Measurements from ENCODE around the gene AUTS2.

AUTS2 gene

DNA sequence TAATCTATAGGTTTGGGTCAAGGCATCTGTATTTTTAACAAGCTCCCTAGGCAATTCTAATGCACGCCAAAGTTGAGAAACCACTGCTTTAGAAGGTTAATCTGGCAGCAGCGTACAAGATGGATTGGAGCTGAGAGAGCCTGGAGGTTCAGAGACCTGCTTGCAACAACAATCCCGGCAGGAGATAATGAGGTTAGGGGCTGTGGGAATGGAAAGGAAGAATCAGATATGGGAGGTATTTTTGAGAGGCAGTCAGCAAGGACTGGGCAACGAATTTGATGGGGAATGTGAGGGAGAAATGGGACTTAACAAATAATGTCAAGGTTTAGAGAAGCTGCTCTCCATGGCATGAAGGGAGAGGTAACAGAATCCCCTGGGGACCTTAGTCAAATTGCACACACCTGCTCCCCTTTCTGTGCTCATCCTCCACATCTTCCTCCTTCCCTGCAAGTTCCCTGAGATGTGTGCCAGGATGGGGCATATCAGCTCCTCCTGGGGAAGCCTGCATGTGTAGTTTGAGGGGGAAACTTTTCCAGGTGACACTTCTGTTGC is 802.6 kb downstream of the AUTS2 start:
- no peaks in the 10 kb centered on the region for H3K4me1 ChIP-seq (ENCODE audit: insufficient read depth, poor library complexity, severe bottlenecking)
- H3K9me3 ChIP-seq (ENCODE audit: severe bottlenecking): peaks cover 2% of the 10 kb centered on the region
- no peak overlapping the region for H3K27ac ChIP-seq (ENCODE audit: poor library complexity, severe bottlenecking)
- DNase-seq (ENCODE audit: low spot score) (no peak), ATAC-seq (ENCODE audit: low read depth) (no peak)
- H3K27me3 ChIP-seq (ENCODE audit: insufficient read depth, poor library complexity, severe bottlenecking): no peaks in the 10 kb centered on the region
- no peak overlapping the region for H3K4me3 ChIP-seq (ENCODE audit: severe bottlenecking)
- TF ChIP-seq, protein P1, sequence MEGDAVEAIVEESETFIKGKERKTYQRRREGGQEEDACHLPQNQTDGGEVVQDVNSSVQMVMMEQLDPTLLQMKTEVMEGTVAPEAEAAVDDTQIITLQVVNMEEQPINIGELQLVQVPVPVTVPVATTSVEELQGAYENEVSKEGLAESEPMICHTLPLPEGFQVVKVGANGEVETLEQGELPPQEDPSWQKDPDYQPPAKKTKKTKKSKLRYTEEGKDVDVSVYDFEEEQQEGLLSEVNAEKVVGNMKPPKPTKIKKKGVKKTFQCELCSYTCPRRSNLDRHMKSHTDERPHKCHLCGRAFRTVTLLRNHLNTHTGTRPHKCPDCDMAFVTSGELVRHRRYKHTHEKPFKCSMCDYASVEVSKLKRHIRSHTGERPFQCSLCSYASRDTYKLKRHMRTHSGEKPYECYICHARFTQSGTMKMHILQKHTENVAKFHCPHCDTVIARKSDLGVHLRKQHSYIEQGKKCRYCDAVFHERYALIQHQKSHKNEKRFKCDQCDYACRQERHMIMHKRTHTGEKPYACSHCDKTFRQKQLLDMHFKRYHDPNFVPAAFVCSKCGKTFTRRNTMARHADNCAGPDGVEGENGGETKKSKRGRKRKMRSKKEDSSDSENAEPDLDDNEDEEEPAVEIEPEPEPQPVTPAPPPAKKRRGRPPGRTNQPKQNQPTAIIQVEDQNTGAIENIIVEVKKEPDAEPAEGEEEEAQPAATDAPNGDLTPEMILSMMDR (IDR thresholded peaks at IDR 0.05; ENCODE audit: poor library complexity, severe bottlenecking): no peak
- H3K36me3 ChIP-seq (ENCODE audit: low read depth): no peaks in the 10 kb centered on the region

DNA sequence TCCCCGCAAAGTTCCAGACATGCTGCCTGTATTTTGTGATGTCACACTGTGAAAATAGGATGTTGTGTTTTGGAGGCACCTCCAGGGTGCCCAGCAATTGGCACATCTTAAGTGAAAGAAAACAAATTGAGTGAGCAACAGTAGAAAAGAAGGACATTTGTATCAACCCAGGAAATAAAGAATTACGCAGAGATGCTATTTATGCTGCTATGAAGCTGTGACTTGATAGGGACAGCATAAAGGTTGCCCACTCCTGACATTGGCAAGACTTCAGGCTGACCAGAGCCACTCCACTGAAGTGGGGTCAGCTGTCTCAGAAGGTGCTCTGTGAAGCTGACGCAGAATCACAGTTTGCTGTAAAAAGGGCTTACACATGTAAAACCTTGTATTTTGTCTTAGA is 803.8 kb downstream of the AUTS2 start:
- no peak for ATAC-seq (ENCODE audit: low read depth)
- Histone ChIP-seq H3K27ac (ENCODE audit: poor library complexity, severe bottlenecking) (no peak overlapping the region), H3K9me3 (ENCODE audit: severe bottlenecking) (peaks cover 2% of the 10 kb centered on the region), H3K4me1 (ENCODE audit: insufficient read depth, poor library complexity, severe bottlenecking) (no peaks in the 10 kb centered on the region), H3K27me3 (ENCODE audit: insufficient read depth, poor library complexity, severe bottlenecking) (no peaks in the 10 kb centered on the region), H3K4me3 (ENCODE audit: severe bottlenecking) (no peak overlapping the region), H3K36me3 (ENCODE audit: low read depth) (no peaks in the 10 kb centered on the region)
- TF ChIP-seq, protein P1 (IDR thresholded peaks at IDR 0.05; ENCODE audit: poor library complexity, severe bottlenecking): no peak
- DNase-seq (ENCODE audit: low spot score): no peak

DNA sequence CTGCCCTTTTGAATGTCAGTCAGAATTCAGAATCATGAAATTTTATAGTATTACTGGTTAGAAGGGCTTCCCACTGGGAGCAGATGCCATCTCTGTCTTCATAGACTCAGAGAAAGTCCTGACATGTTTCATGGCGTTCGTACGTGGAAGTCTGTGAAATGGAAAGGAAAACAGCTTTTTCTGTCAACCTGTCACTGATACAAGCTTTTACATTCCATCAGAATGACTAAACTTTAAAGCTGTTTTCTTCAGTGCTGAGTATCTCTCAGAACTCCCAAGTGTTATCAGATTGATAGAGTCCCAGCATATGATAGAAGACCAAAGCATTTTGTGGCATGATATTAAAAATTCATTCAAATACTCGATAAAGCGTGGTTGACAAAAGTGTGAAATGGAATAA is 807.0 kb downstream of the AUTS2 start:
- Histone ChIP-seq H3K27me3 (ENCODE audit: insufficient read depth, poor library complexity, severe bottlenecking) (no peaks in the 10 kb centered on the region), H3K4me3 (ENCODE audit: severe bottlenecking) (no peak overlapping the region), H3K9me3 (ENCODE audit: severe bottlenecking) (no peaks in the 10 kb centered on the region), H3K36me3 (ENCODE audit: low read depth) (no peaks in the 10 kb centered on the region), H3K4me1 (ENCODE audit: insufficient read depth, poor library complexity, severe bottlenecking) (no peaks in the 10 kb centered on the region), H3K27ac (ENCODE audit: poor library complexity, severe bottlenecking) (no peak overlapping the region)
- DNase-seq (ENCODE audit: low spot score): no peak
- ATAC-seq (ENCODE audit: low read depth): no peak
- TF ChIP-seq, protein P1 (IDR thresholded peaks at IDR 0.05; ENCODE audit: poor library complexity, severe bottlenecking): no peak

DNA sequence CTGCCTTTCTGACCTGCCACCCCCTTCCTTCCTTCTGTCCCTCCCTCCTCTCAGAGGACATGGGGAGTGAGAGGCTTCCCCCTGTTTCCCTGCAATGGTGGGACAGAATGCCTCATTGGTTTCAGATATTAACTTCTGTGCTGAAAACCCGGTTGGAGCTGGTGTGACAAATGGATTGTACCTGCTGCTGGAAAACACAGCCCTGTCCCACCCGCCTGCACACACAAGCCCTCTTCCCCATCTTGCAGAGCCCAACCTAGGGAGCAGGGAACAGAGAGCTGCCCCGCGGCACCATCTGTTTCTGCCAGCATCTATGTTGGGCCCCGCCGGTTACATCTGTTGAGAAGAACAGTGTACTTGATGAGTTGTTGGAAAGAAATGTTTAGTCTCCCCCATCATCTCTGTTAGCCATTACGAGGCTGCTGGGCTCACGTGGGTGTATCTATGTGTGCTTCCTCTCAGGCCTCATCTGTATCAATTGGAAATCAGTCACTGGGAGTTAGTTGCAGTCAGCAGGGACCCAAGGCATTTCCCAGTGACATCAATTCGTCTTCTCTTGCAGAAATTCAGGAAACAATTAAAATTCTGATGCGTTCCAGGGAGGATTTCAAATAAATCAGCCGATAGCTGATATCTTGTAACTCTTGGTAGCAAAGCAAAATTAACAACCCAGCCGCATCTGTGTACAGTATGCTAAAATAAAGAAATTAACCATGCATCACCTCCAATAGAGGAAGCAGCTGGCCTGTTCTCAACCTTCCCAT is 808.1 kb downstream of the AUTS2 start:
- DNase-seq (ENCODE audit: low spot score): no peak
- TF ChIP-seq, protein P1 (IDR thresholded peaks at IDR 0.05; ENCODE audit: poor library complexity, severe bottlenecking): no peak
- H3K27me3 ChIP-seq (ENCODE audit: insufficient read depth, poor library complexity, severe bottlenecking): no peaks in the 10 kb centered on the region
- H3K36me3 ChIP-seq (ENCODE audit: low read depth): no peaks in the 10 kb centered on the region
- H3K4me1 ChIP-seq (ENCODE audit: insufficient read depth, poor library complexity, severe bottlenecking): no peaks in the 10 kb centered on the region
- ATAC-seq (ENCODE audit: low read depth): no peak
- no peak overlapping the region for H3K4me3 ChIP-seq (ENCODE audit: severe bottlenecking)
- H3K27ac ChIP-seq (ENCODE audit: poor library complexity, severe bottlenecking): no peak overlapping the region
- no peaks in the 10 kb centered on the region for H3K9me3 ChIP-seq (ENCODE audit: severe bottlenecking)

DNA sequence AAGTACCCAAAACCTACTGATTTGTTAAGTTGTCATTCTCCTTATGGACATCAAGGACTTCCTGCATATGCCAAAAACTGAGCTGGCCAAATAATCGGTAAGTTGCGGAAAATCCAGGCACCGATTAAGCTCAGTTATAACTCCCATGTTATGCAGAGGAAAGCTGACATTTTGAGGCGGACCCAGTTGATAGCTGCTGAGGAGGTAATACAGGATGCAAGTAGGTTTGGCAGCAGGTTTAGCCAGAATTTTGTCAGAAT is 808.6 kb downstream of the AUTS2 start:
- H3K4me1 ChIP-seq (ENCODE audit: insufficient read depth, poor library complexity, severe bottlenecking): no peaks in the 10 kb centered on the region
- H3K9me3 ChIP-seq (ENCODE audit: severe bottlenecking): no peaks in the 10 kb centered on the region
- no peaks in the 10 kb centered on the region for H3K27me3 ChIP-seq (ENCODE audit: insufficient read depth, poor library complexity, severe bottlenecking)
- TF ChIP-seq, protein P1 (IDR thresholded peaks at IDR 0.05; ENCODE audit: poor library complexity, severe bottlenecking): no peak
- H3K36me3 ChIP-seq (ENCODE audit: low read depth): no peaks in the 10 kb centered on the region
- no peak overlapping the region for H3K27ac ChIP-seq (ENCODE audit: poor library complexity, severe bottlenecking)
- DNase-seq (ENCODE audit: low spot score) (no peak), ATAC-seq (ENCODE audit: low read depth) (no peak)
- H3K4me3 ChIP-seq (ENCODE audit: severe bottlenecking): no peak overlapping the region
